ENCODE measurements around the gene BRIP1. TPM values are rescaled to one million over a fixed set of nuclear protein-coding genes. Genes with fewer than 3 reads are reported as not detected.

BRIP1 gene
- total RNA-seq, 2 donors from 2014 or later: 24.2 to 25.5 TPM

GRCh38 chr17:61642768-61643167, 220.6 kb downstream of the BRIP1 start:
- H3K9me3 Mint-ChIP-seq: peaks cover 1% of the 10 kb centered on the region
- no peaks in the 10 kb centered on the region for H3K4me1 Mint-ChIP-seq
- no peak overlapping the region for H3K27ac Mint-ChIP-seq
- DNase-seq: no peak
- H3K4me3 ChIP-seq (ENCODE audit: low read length): no peak overlapping the region
- no peaks in the 10 kb centered on the region for H3K4me1 ChIP-seq (ENCODE audit: control insufficient read depth, insufficient read depth, low read length)
- H3K9me3 ChIP-seq (ENCODE audit: control insufficient read depth, low read length): no peaks in the 10 kb centered on the region
- H3K36me3 ChIP-seq (ENCODE audit: control insufficient read depth, insufficient read depth, low read length): no peaks in the 10 kb centered on the region
- H3K4me3 Mint-ChIP-seq: no peak overlapping the region
- WGBS, 2 experiments (ENCODE audit: insufficient coverage in 1 of 2, insufficient read length in 1 of 2): 88% methylated on average over 1 of the region's 2 CpGs; no CpG with 5 or more reads in 1 of the 2 experiments
- no peak for TF ChIP-seq CTCF (conservative IDR thresholded peaks at IDR 0.05)
- H3K27me3 ChIP-seq (ENCODE audit: control insufficient read depth, insufficient read depth, low read length, poor library complexity, severe bottlenecking): no peaks in the 10 kb centered on the region
- no peaks in the 10 kb centered on the region for H3K27me3 Mint-ChIP-seq (ENCODE audit: insufficient read depth)
- no peaks in the 10 kb centered on the region for H3K36me3 Mint-ChIP-seq (ENCODE audit: low read depth)
- H3K9ac ChIP-seq (ENCODE audit: extremely low read depth, low read length, poor library complexity, severe bottlenecking): no peak overlapping the region
- no peak overlapping the region for H3K27ac ChIP-seq (ENCODE audit: low read depth, low read length)

DNA sequence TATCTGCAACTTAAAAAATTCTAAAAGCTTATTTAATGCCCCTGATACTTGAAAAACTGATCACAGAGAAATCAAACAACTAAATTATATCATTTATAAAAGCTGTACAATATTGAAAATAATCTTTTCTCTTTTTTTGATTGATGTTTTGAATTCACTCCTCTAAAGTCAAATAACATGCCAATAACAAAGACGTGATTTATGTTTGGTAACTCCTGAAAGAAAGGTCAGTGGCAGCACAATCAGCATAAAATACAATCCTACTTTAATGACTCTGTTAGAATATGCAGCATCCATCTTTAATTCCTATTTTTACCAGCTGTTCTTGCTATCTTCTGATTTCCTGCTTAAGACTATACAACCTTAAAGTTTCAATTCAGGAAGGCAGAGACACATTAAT, 221.6 kb downstream of the BRIP1 start:
- H3K9me3 Mint-ChIP-seq: peaks cover 1% of the 10 kb centered on the region
- TF ChIP-seq CTCF (conservative IDR thresholded peaks at IDR 0.05): no peak
- Histone ChIP-seq H3K4me3 (ENCODE audit: low read length) (no peak overlapping the region), H3K27me3 (ENCODE audit: control insufficient read depth, insufficient read depth, low read length, poor library complexity, severe bottlenecking) (no peaks in the 10 kb centered on the region), H3K9me3 (ENCODE audit: control insufficient read depth, low read length) (no peaks in the 10 kb centered on the region), H3K36me3 (ENCODE audit: control insufficient read depth, insufficient read depth, low read length) (no peaks in the 10 kb centered on the region), H3K4me1 (ENCODE audit: control insufficient read depth, insufficient read depth, low read length) (no peaks in the 10 kb centered on the region), H3K27ac (ENCODE audit: low read depth, low read length) (no peak overlapping the region), H3K9ac (ENCODE audit: extremely low read depth, low read length, poor library complexity, severe bottlenecking) (no peak overlapping the region)
- no peaks in the 10 kb centered on the region for H3K4me1 Mint-ChIP-seq
- H3K27me3 Mint-ChIP-seq (ENCODE audit: insufficient read depth): no peaks in the 10 kb centered on the region
- H3K27ac Mint-ChIP-seq: no peak overlapping the region
- no peak for DNase-seq
- no peak overlapping the region for H3K4me3 Mint-ChIP-seq
- 91 to 100% methylated on average over 1 of the region's 1 CpG for WGBS, 2 experiments (ENCODE audit: insufficient coverage in 1 of 2, insufficient read length in 1 of 2)
- H3K36me3 Mint-ChIP-seq (ENCODE audit: low read depth): no peaks in the 10 kb centered on the region

DNA sequence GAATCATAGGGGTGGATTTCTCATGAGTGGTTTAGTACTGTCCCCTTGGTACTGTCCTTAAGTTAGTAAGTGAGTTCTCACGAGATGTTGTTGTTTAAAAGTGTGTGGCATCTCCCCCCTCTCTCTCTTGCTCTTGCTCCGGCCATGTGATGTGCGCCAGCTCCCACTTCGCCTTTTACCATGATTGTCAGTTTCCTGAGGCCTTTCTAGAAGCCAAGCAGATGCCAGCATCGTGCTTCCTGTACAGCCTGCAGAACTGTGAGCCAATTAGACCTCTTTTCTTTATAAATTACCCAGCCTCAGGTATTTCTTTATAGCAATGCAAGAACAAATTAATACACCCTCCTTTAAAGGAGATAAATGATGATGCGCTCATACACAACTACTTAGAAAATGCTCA, 222.2 kb downstream of the BRIP1 start:
- no peak overlapping the region for H3K27ac Mint-ChIP-seq
- H3K27me3 ChIP-seq (ENCODE audit: control insufficient read depth, insufficient read depth, low read length, poor library complexity, severe bottlenecking): no peaks in the 10 kb centered on the region
- H3K4me3 Mint-ChIP-seq: no peak overlapping the region

More for the DNA sequence above, 222.2 kb downstream of the BRIP1 start:
- no peaks in the 10 kb centered on the region for H3K9me3 ChIP-seq (ENCODE audit: control insufficient read depth, low read length)
- no peaks in the 10 kb centered on the region for H3K4me1 ChIP-seq (ENCODE audit: control insufficient read depth, insufficient read depth, low read length)
- no peak for DNase-seq
- H3K36me3 ChIP-seq (ENCODE audit: control insufficient read depth, insufficient read depth, low read length): no peaks in the 10 kb centered on the region
- no peak overlapping the region for H3K9ac ChIP-seq (ENCODE audit: extremely low read depth, low read length, poor library complexity, severe bottlenecking)
- no peak overlapping the region for H3K27ac ChIP-seq (ENCODE audit: low read depth, low read length)
- Mint-ChIP-seq H3K9me3 (peaks cover 1% of the 10 kb centered on the region), H3K27me3 (ENCODE audit: insufficient read depth) (no peaks in the 10 kb centered on the region), H3K36me3 (ENCODE audit: low read depth) (no peaks in the 10 kb centered on the region), H3K4me1 (no peaks in the 10 kb centered on the region)
- H3K4me3 ChIP-seq (ENCODE audit: low read length): no peak overlapping the region
- TF ChIP-seq CTCF (conservative IDR thresholded peaks at IDR 0.05): no peak
- 72 to 92% methylated on average over 4 to 5 of the region's 6 CpGs for WGBS, 2 experiments (ENCODE audit: insufficient coverage in 1 of 2, insufficient read length in 1 of 2)
